Adrenal gland (tissue), 5 donors: Measurements from ENCODE around the gene MUS81.

Experiments
- POLR2A ChIP-seq, 2 donors: fragments of 450-650 bp; IDR thresholded peaks; one replicate each; pipeline ENCODE4 v1.6.1; 2017; ENCODE audit warnings: antibody characterized with exemption in 2 of 2, mild to moderate bottlenecking in 2 of 2, moderate library complexity in 1 of 2
- TF ChIP-seq, protein P1 (sequence below), 6 experiments: fragments of 450-650 bp in 4 of 6; fragments of 200-600 bp in 2 of 6; sonication (generic) in 1 of 6; IDR thresholded peaks; 1 replicate in 5 of 6; 2 replicates in 1 of 6; pipeline versions ENCODE4 v1.5.1 to v1.8.0; 2016 to 2021; ENCODE audit warnings: antibody characterized with exemption in 6 of 6, mild to moderate bottlenecking in 2 of 6, moderate library complexity in 1 of 6
- donor health status: DM: no; HTN: no; CAD: no.

DNA sequence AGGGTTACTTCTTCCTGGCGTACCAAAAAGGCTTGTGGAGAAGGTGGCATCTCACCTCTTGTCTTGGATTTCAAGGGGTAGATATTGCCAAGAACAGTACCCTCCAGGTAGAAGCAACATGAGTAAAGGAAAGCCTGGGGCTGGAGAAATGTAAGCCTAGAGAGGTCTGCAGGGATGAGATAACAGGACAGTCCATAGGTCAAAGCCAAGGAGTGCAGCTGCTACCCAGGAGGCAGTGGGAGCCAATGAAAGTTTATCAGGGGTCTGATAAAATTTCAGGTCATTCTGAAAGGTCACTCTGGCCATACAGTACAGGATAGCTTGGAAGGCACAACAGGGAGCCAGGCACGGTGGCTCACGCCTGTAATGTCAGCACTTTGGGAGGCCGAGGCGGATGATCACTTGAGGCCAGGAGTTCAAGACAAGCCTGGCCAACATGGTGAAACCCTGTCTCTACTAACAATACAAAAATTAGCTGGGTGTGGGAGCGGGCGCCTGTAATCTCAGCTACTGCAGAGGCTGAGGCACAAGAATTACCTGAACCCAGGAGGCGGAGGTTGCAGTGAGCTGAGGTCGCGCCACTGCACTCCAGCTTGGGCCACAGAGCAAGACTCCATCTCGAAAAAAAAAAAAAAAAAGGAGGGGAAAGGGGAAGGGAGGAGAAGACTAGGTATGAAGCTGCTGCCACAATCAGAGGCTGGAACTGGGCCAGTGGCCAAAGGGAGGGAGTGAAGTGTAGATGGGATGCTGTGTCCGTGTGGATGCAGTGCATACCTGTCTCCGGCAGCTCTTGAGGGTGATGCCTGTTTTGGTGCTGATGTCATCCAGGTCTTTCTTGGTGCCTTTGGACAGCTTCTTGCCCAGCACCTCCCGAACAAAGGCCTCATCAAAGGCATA is 26.8 kb downstream of the MUS81 start:
- TF ChIP-seq, protein P1, sequence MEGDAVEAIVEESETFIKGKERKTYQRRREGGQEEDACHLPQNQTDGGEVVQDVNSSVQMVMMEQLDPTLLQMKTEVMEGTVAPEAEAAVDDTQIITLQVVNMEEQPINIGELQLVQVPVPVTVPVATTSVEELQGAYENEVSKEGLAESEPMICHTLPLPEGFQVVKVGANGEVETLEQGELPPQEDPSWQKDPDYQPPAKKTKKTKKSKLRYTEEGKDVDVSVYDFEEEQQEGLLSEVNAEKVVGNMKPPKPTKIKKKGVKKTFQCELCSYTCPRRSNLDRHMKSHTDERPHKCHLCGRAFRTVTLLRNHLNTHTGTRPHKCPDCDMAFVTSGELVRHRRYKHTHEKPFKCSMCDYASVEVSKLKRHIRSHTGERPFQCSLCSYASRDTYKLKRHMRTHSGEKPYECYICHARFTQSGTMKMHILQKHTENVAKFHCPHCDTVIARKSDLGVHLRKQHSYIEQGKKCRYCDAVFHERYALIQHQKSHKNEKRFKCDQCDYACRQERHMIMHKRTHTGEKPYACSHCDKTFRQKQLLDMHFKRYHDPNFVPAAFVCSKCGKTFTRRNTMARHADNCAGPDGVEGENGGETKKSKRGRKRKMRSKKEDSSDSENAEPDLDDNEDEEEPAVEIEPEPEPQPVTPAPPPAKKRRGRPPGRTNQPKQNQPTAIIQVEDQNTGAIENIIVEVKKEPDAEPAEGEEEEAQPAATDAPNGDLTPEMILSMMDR (IDR thresholded peaks at IDR 0.05), result no peak
- no peak for TF ChIP-seq POLR2A (IDR thresholded peaks at IDR 0.05)
